ENCODE data around the gene HSDL1. TPM values are rescaled to one million over a fixed set of nuclear protein-coding genes. Genes with fewer than 3 reads are reported as not detected.

The HSDL1 gene
- total and polyA plus RNA-seq, 4 donors = 3.0 to 9.6 (median 5.3) TPM

Other genes with a start within 250 kb of the HSDL1 start
- gene MLYCD, start 246.1 kb downstream of the HSDL1 start, total RNA-seq = 10 to 100 TPM in 1 of 2 donors, 1 to 10 TPM in 1; 3.7 to 24.4 TPM
- 1 to 10 TPM; 7.1 to 7.8 TPM for gene MLYCD, start 246.1 kb downstream of the HSDL1 start, polyA plus RNA-seq
- 10 to 100 TPM in 1 of 2 donors, 1 to 10 TPM in 1; 7.1 to 47.2 TPM for gene OSGIN1, start 191.9 kb downstream of the HSDL1 start, total RNA-seq
- gene OSGIN1, start 191.9 kb downstream of the HSDL1 start, polyA plus RNA-seq = 10 to 100 TPM; 73.6 to 90.4 TPM
- gene NECAB2, start 176.9 kb downstream of the HSDL1 start, total RNA-seq = 1 to 10 TPM in 1 of 2 donors, not detected in 1; 2.7 TPM
- 1 to 10 TPM; 2.9 to 3.8 TPM for gene NECAB2, start 176.9 kb downstream of the HSDL1 start, polyA plus RNA-seq
- gene SLC38A8, start 102.4 kb downstream of the HSDL1 start, total RNA-seq = under 1 TPM; 0.08 to 0.42 TPM
- gene SLC38A8, start 102.4 kb downstream of the HSDL1 start, polyA plus RNA-seq = 1 to 10 TPM in 1 of 2 donors, under 1 TPM in 1; 0.22 to 1.0 TPM
- gene MBTPS1, start 28.2 kb downstream of the HSDL1 start, total RNA-seq = 10 to 100 TPM; 32.6 to 65.0 TPM
- gene MBTPS1, start 28.2 kb downstream of the HSDL1 start, polyA plus RNA-seq = 10 to 100 TPM; 21.1 to 29.0 TPM
- gene DNAAF1, start 131 bp upstream of the HSDL1 start, total RNA-seq = under 1 TPM; under 0.01 to 0.08 TPM
- under 1 TPM in 1 of 2 donors, not detected in 1; 0.06 TPM for gene DNAAF1, start 131 bp upstream of the HSDL1 start, polyA plus RNA-seq
- 10 to 100 TPM; 10.4 to 34.5 TPM for gene TAF1C, start 41.9 kb upstream of the HSDL1 start, total RNA-seq
- 10 to 100 TPM; 10.2 to 12.1 TPM for gene TAF1C, start 41.9 kb upstream of the HSDL1 start, polyA plus RNA-seq
- under 1 TPM in 1 of 2 donors, not detected in 1; 0.33 TPM for gene ADAD2, start 46.0 kb upstream of the HSDL1 start, total RNA-seq
- under 1 TPM; 0.14 to 0.44 TPM for gene ADAD2, start 46.0 kb upstream of the HSDL1 start, polyA plus RNA-seq
- gene KCNG4, start 94.8 kb upstream of the HSDL1 start, total RNA-seq = not detected
- not detected for gene KCNG4, start 94.8 kb upstream of the HSDL1 start, polyA plus RNA-seq
- 1 to 10 TPM; 1.5 to 4.2 TPM for gene WFDC1, start 149.7 kb upstream of the HSDL1 start, total RNA-seq
- gene WFDC1, start 149.7 kb upstream of the HSDL1 start, polyA plus RNA-seq = 1 to 10 TPM; 1.0 to 5.2 TPM
- under 1 TPM; 0.17 to 0.33 TPM for gene ATP2C2, start 223.4 kb upstream of the HSDL1 start, total RNA-seq
- under 1 TPM; 0.05 to 0.28 TPM for gene ATP2C2, start 223.4 kb upstream of the HSDL1 start, polyA plus RNA-seq